Right atrium auricular region (tissue), 2 donors: ENCODE results near the gene WSB1. TPM values are rescaled to one million over a fixed set of nuclear protein-coding genes. Genes with fewer than 3 reads are reported as not detected.
"Not testable (repeated sequence)": the region's sequence is repeated elsewhere in the genome, so short reads cannot be mapped to it uniquely, and the experiment has no call there.

Experiments
- DNase-seq: peaks from one replicate; pipeline ENCODE4 v3.0.0-alpha.2; 2019; ENCODE audit warnings: low spot score
- H3K27ac ChIP-seq, 2 donors: fragments of 200-600 bp; sonication (generic); 1 replicate in 1 of 2; 2 replicates in 1 of 2; pipeline ENCODE4 v1.5.1; 2016 to 2019
- H3K27me3 ChIP-seq, 2 donors: fragments of 200-600 bp; sonication (generic); one replicate each; pipeline versions ENCODE4 v1.5.1 to v1.6.0; 2017 to 2019
- H3K36me3 ChIP-seq: fragments of 200-600 bp; sonication (generic); one replicate; pipeline ENCODE4 v1.5.1; 2016
- H3K4me1 ChIP-seq, 2 donors: fragments of 200-600 bp; sonication (generic); one replicate each; pipeline versions ENCODE4 v1.5.1 to v1.6.0; 2017 to 2019
- H3K4me3 ChIP-seq, 2 donors: fragments of 200-600 bp; sonication (generic); 1 replicate in 1 of 2; 2 replicates in 1 of 2; pipeline ENCODE4 v1.5.1; 2017 to 2019; ENCODE audit warnings: mild to moderate bottlenecking in 1 of 2, moderate library complexity in 1 of 2
- H3K9me3 ChIP-seq, 2 donors: fragments of 200-600 bp; sonication (generic); one replicate each; pipeline ENCODE4 v1.5.1; 2019
- total RNA-seq, 2 donors: library from RNA; depleted of rRNA; stranded (reverse); fragments of >200 nt; gene quantifications; one replicate each; pipeline ENCODE4 v1.1.0, GENCODE V29; 2016
- TF ChIP-seq, protein P1 (sequence below), 2 donors: fragments of 200-600 bp; sonication (generic); IDR thresholded peaks; one replicate each; pipeline ENCODE4 v1.5.1; 2019; ENCODE audit warnings: antibody characterized with exemption in 2 of 2

Gene WSB1
- total RNA-seq, 2 donors from 2014 or later: 38.0 to 44.7 TPM

DNA sequence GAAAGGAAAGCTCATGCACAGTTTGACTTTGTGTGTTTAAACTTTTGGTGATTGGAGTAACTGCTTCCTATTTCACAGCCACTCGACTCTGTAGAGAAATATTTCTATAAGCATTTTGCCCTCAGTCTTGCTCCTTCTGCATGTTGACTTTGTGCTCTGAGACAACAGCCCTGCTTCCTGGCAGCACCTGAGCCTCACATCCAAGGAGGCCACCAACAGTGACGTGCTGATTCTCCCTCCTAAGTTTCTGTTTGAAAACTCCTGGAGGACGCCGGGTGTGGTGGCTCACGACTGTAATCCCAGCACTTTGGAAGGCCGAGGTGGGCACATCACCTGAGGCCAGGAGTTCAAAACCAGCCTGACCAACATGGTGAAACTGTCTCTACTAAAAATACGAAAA is 23.9 kb upstream of the WSB1 start:
- no peak overlapping the region for H3K4me3 ChIP-seq
- no peak for DNase-seq
- H3K9me3 ChIP-seq: no peaks in the 10 kb centered on the region
- no peaks in the 10 kb centered on the region for H3K27me3 ChIP-seq
- H3K4me1 ChIP-seq: no peaks in the 10 kb centered on the region
- H3K27ac ChIP-seq: no peak overlapping the region
- TF ChIP-seq, protein P1, sequence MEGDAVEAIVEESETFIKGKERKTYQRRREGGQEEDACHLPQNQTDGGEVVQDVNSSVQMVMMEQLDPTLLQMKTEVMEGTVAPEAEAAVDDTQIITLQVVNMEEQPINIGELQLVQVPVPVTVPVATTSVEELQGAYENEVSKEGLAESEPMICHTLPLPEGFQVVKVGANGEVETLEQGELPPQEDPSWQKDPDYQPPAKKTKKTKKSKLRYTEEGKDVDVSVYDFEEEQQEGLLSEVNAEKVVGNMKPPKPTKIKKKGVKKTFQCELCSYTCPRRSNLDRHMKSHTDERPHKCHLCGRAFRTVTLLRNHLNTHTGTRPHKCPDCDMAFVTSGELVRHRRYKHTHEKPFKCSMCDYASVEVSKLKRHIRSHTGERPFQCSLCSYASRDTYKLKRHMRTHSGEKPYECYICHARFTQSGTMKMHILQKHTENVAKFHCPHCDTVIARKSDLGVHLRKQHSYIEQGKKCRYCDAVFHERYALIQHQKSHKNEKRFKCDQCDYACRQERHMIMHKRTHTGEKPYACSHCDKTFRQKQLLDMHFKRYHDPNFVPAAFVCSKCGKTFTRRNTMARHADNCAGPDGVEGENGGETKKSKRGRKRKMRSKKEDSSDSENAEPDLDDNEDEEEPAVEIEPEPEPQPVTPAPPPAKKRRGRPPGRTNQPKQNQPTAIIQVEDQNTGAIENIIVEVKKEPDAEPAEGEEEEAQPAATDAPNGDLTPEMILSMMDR (IDR thresholded peaks at IDR 0.05): no peak
- no peaks in the 10 kb centered on the region for H3K36me3 ChIP-seq

DNA sequence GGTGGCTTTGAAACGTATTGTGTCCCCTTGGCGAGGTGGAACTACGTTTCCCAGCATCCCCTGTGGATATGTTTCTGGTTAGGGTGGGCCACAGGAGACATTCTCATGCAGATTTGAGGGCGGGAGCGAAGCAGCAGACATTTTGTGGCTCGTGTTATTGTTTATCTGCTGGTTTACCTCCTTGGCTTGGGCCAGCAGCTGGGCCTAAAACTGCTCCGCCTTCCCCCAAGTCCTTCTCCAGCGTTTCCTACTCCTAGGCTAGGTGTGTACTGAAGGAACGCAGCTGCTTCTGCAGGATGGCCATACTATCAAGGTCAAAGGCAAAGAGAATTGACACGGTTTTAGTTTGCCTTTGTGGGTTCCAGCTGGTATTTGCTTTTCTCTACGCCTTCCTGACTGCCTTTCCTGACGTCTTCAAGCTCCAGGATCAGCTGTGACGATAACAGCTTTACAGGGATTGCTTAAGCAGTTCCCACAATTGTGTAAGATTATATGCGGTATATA is 17.2 kb upstream of the WSB1 start:
- no peak overlapping the region for H3K4me3 ChIP-seq
- H3K27ac ChIP-seq: no peak overlapping the region
- no peaks in the 10 kb centered on the region for H3K4me1 ChIP-seq
- no peaks in the 10 kb centered on the region for H3K9me3 ChIP-seq
- TF ChIP-seq, protein P1 (IDR thresholded peaks at IDR 0.05): no peak
- no peak for DNase-seq
- H3K36me3 ChIP-seq: no peaks in the 10 kb centered on the region
- no peaks in the 10 kb centered on the region for H3K27me3 ChIP-seq

DNA sequence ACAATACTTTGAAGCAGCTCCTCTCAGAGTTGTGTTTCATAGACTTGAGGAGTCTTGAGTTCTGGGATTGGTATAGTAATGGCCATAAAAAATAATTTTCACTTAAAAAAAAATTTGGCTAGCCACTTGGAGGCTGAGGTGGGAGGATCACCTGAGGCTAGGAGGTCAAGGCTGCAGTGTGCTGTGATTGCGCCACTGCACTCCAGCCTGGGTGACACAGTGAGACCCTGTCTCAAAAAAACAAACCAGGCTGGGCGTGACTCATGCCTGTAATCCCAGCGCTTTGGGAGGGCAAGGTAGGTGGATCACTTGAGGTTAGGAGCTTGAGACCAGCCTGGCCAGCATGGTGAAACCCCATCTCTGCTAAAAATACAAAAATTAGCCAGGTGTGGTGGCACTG is 14.8 kb upstream of the WSB1 start:
- H3K36me3 ChIP-seq, H3K27ac ChIP-seq, H3K9me3 ChIP-seq, H3K4me3 ChIP-seq, H3K27me3 ChIP-seq, DNase-seq: not testable (repeated sequence)
- H3K4me1 ChIP-seq: peaks cover 0 to 11% of the 10 kb centered on the region in 2 donors

DNA sequence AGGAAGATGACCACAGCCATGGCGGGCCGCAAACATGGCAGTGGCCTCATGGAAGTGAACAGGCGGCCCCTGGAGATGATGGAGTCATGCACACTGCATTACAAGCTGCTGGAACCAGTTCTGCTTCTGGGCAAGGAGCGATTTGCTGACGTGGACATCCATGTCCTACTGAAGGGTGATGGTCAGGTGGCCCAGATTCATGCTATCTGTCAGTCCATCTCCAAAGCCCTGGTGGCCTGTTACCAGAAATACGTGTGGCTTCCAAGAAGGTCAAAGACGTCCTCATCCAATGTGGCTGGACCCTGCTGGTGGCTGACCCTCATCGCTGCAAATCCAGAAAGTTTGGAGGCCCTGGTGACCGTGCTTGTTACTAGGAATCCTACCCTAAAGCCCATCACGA is 13.4 kb upstream of the WSB1 start:
- no peak overlapping the region for H3K27ac ChIP-seq
- no peaks in the 10 kb centered on the region for H3K36me3 ChIP-seq

DNA sequence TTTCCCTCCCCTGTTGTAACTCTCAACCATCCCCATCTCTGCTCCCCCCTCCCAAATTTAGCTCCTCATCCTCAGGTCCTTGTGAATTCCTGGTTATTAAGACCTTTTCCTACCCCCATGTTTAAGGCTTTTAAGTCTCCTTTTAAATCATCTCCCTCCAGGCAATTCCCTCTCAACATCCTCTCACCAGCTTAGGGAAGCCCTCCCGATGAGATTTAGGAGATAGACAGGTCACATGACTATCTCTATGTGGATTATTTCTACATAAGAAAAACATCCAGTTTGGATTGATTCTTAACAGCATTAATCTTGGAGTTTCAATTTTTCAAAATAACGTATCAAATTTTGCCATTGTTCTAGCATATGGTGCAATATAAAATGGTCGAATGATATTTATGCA is 12.5 kb upstream of the WSB1 start:
- Histone ChIP-seq H3K4me3 (no peak overlapping the region), H3K27ac (peak overlapping the region in 1 of 2 donors; percentile 44), H3K4me1 (peaks cover 0 to 21% of the 10 kb centered on the region in 2 donors)

More for the DNA sequence above, 13.4 kb upstream of the WSB1 start:
- no peak overlapping the region for H3K4me3 ChIP-seq
- no peaks in the 10 kb centered on the region for H3K27me3 ChIP-seq
- peaks cover 0 to 21% of the 10 kb centered on the region in 2 donors for H3K4me1 ChIP-seq
- TF ChIP-seq, protein P1 (IDR thresholded peaks at IDR 0.05): no peak
- DNase-seq: no peak
- no peaks in the 10 kb centered on the region for H3K9me3 ChIP-seq

DNA sequence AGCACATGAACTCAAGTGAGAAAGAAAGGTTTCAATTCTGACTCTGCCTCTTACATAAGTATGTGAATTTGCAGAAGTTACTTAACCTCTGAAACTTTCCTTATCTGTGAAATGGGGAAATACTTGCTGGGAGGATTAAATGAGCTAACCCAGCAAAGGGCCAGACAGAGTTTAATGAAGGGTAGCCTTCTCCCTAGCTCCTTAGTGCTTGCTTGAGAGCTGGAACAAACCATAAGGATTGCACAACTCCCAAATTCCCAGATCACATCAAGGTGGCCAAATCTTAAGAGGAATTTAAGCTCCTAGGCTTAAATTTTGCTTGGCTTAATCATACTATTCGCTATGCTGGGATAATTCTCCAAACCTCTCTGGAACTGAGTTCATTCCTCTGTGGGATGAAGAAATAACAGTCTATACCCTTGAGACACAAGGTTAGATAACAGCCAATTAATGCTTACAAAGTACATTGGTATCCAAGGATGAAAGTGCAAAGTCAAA is 11.8 kb upstream of the WSB1 start:
- no peaks in the 10 kb centered on the region for H3K27me3 ChIP-seq
- no peak for DNase-seq
- peak overlapping the region in 1 of 2 donors; percentile 45 for H3K27ac ChIP-seq
- H3K4me3 ChIP-seq: no peak overlapping the region
- peaks cover 0 to 21% of the 10 kb centered on the region in 2 donors for H3K4me1 ChIP-seq
- H3K36me3 ChIP-seq: no peaks in the 10 kb centered on the region
- TF ChIP-seq, protein P1 (IDR thresholded peaks at IDR 0.05): no peak
- no peaks in the 10 kb centered on the region for H3K9me3 ChIP-seq

More for the DNA sequence above, 12.5 kb upstream of the WSB1 start:
- no peaks in the 10 kb centered on the region for H3K9me3 ChIP-seq
- TF ChIP-seq, protein P1 (IDR thresholded peaks at IDR 0.05): no peak
- DNase-seq: no peak
- no peaks in the 10 kb centered on the region for H3K27me3 ChIP-seq
- no peaks in the 10 kb centered on the region for H3K36me3 ChIP-seq
